CD4-positive, alpha-beta memory T cell (primary cell): ENCODE measurements around the gene NUP42. TPM values are rescaled to one million over a fixed set of nuclear protein-coding genes. Genes with fewer than 3 reads are reported as not detected.
A peak's percentile ranks its signal among the peaks of the same experiment; 100 is the strongest.
"Not testable (repeated sequence)": the region's sequence is repeated elsewhere in the genome, so short reads cannot be mapped to it uniquely, and the experiment has no call there.

Experiments
- CTCF ChIA-PET: fragments of 350-600 bp; sonication (Branson Sonifier 250); formaldehyde crosslinking; loops from one replicate; lab custom pipeline; 2021; ENCODE audit warnings: inconsistent platforms; ENCODE audit not compliant: partially characterized antibody; lab: Charles Lee
- POLR2A ChIA-PET: fragments of 350-600 bp; sonication (Branson Sonifier 250); formaldehyde crosslinking; loops from one replicate; lab custom pipeline; 2021; ENCODE audit not compliant: partially characterized antibody; lab: Charles Lee
- DNase-seq, 5 donors: peaks; one replicate each; pipeline versions ENCODE4 v3.0.0 to v3.0.0-alpha.2; 2020 to 2022; ENCODE audit warnings: mixed read lengths in 1 of 5
- H3K27ac ChIP-seq: one replicate; pipeline ENCODE4 v1.7.0; 2013; ENCODE audit warnings: low read depth, low read length
- H3K27me3 ChIP-seq: 2 replicates; pipeline ENCODE4 v1.7.0; 2013; ENCODE audit warnings: mild to moderate bottlenecking, low read length, moderate library complexity; ENCODE audit not compliant: insufficient read depth
- H3K36me3 ChIP-seq: 2 replicates; pipeline ENCODE4 v1.7.0; 2013; ENCODE audit warnings: mild to moderate bottlenecking, low read length, moderate library complexity; ENCODE audit not compliant: insufficient read depth
- H3K4me1 ChIP-seq: 2 replicates; pipeline ENCODE4 v1.7.0; 2013; ENCODE audit warnings: mild to moderate bottlenecking, low read length, moderate library complexity; ENCODE audit not compliant: insufficient read depth
- H3K4me3 ChIP-seq, 2 donors: one replicate each; pipeline ENCODE4 v1.7.0; 2013; ENCODE audit warnings: low read length in 2 of 2, mild to moderate bottlenecking in 1 of 2
- H3K9me3 ChIP-seq, 2 donors: one replicate each; pipeline ENCODE4 v1.7.0; 2013; ENCODE audit warnings: low read length in 2 of 2, control low read depth in 1 of 2; ENCODE audit not compliant: control insufficient read depth in 1 of 2
- H3K27ac Mint-ChIP-seq, 7 donors: one replicate each; pipeline ENCODE4 v1.8.0; 2020 to 2021; ENCODE audit warnings: mixed read lengths in 7 of 7, mild to moderate bottlenecking in 6 of 7, inconsistent platforms in 3 of 7, moderate library complexity in 3 of 7
- H3K27me3 Mint-ChIP-seq, 2 donors: one replicate each; pipeline ENCODE4 v1.8.0; 2020 to 2021; ENCODE audit warnings: mixed read lengths in 2 of 2
- H3K36me3 Mint-ChIP-seq, 2 donors: one replicate each; pipeline ENCODE4 v1.8.0; 2020 to 2021; ENCODE audit warnings: mixed read lengths in 2 of 2, inconsistent platforms in 1 of 2, mild to moderate bottlenecking in 1 of 2
- H3K4me1 Mint-ChIP-seq, 4 donors: one replicate each; pipeline ENCODE4 v1.8.0; 2020 to 2021; ENCODE audit warnings: mixed read lengths in 4 of 4, mild to moderate bottlenecking in 1 of 4
- H3K4me3 Mint-ChIP-seq, 8 donors: one replicate each; pipeline ENCODE4 v1.8.0; 2020 to 2021; ENCODE audit warnings: mixed read lengths in 8 of 8, mild to moderate bottlenecking in 7 of 8, moderate library complexity in 6 of 8, inconsistent platforms in 3 of 8
- H3K9me3 Mint-ChIP-seq, 8 donors: one replicate each; pipeline ENCODE4 v1.8.0; 2020 to 2021; ENCODE audit warnings: mixed read lengths in 8 of 8, mild to moderate bottlenecking in 5 of 8, inconsistent platforms in 3 of 8, moderate library complexity in 1 of 8
- intact Hi-C: fragments of 100-400 bp; cut with micrococcal nuclease; formaldehyde crosslinking; loops from one replicate; pipeline ENCODE4 v1.15.1; 2023
- polyA plus RNA-seq, 2 donors: library from polyadenylated mRNA; unstranded; fragments of 300-500 nt; fragmentation: Illumina TruSeq; gene quantifications; one replicate each; pipeline ENCODE4 v1.2.3, GENCODE V29; 2021
- total RNA-seq, 2 experiments: library from RNA; stranded (reverse); gene quantifications; one replicate each; pipeline ENCODE4 v1.2.3, GENCODE V29; 2021

Gene NUP42
- total and polyA plus RNA-seq, 4 experiments from 2014 or later: 33.3 to 40.8 (median 38.5) TPM

DNA sequence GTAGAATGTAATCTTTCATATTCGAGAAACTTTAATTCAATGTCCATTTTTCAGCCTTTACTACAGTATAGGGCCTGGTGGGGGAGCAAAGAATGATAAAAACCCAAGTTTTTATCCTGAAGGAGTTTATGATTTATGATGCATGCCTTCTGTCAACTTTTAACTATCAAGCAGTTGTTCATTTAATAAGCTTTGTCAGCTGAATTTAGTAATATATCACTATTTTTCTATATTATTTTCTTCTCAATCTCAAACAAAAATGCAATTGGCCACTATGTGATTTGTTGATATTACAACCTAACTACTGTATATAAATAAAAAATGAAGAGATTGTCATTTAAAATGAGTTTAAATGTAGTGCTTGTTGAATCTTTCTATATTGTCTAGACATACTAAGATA is 2.4 kb downstream of the NUP42 start:
- peaks cover 15% of the 10 kb centered on the region for H3K36me3 ChIP-seq
- no peaks in the 10 kb centered on the region for H3K27me3 ChIP-seq
- Mint-ChIP-seq H3K4me3 (peak overlapping the region in 5 of 8 donors; percentile 41 to 73 (median 60)), H3K36me3 (peaks cover 6 to 30% of the 10 kb centered on the region in 2 donors), H3K27ac (peak overlapping the region in 5 of 7 donors; percentile 6 to 96 (median 53)), H3K27me3 (no peaks in the 10 kb centered on the region), H3K9me3 (peaks cover 0 to 3% (median 0%) of the 10 kb centered on the region in 8 donors), H3K4me1 (peaks cover 26 to 48% (median 28%) of the 10 kb centered on the region in 4 donors)
- intact Hi-C loops: loop anchor here (5.0 kb wide), 1 partner anchor 348 kb away; the partner anchor contains the start of gene TRA2A
- peaks cover 38% of the 10 kb centered on the region for H3K4me1 ChIP-seq
- no peak overlapping the region for H3K27ac ChIP-seq
- no peaks in the 10 kb centered on the region for H3K9me3 ChIP-seq
- ChIA-PET POLR2A (interaction anchor here (1.4 kb wide), 1 partner anchor 78 kb away, joined by 3 read pairs; no protein-coding TSS in a partner anchor), CTCF (no interaction called here)
- no peak for DNase-seq
- no peak overlapping the region for H3K4me3 ChIP-seq

DNA sequence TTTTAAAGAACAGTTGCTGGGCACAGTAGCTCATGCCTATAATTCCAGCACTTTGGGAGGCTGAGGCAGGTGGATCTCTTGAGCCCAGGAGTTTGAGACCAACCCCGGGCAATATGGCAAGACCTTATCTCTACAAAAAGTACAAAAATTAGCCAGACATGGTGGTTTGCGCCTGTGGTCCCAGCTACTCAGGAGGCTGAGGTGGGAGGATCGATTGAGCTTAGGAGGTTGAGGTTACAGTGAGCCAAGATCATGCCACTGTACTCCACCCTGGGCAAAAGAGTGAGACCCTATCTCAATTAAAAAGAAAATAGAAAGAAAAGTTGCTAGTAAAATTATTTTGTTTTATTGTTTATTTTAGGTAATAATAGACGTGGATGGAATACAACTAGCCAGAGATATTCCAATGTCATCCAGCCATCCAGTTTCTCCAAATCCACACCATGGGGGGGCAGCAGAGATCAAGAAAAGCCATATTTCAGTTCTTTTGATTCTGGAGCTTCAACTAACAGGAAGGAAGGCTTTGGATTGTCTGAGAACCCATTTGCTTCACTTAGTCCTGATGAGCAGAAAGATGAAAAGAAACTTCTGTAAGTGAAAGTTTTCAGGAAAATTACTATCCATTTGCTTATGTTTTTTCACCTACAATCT is 3.0 kb downstream of the NUP42 start:
- Mint-ChIP-seq H3K4me3 (peak overlapping the region in 1 of 8 donors; percentile 73), H3K36me3 (peaks cover 6 to 33% of the 10 kb centered on the region in 2 donors), H3K4me1 (peaks cover 26 to 48% (median 28%) of the 10 kb centered on the region in 4 donors), H3K27me3 (no peaks in the 10 kb centered on the region), H3K9me3 (peaks cover 0 to 3% (median 0%) of the 10 kb centered on the region in 8 donors), H3K27ac (peak overlapping the region in 2 of 7 donors; percentile 43 to 96)
- DNase-seq: no peak
- POLR2A ChIA-PET: interaction anchor here (1.4 kb wide), 1 partner anchor 78 kb away, joined by 3 read pairs; no protein-coding TSS in a partner anchor
- CTCF ChIA-PET: interaction anchor here (0.9 kb wide), 1 partner anchor 89 kb away, joined by 3 read pairs; no protein-coding TSS in a partner anchor
- peaks cover 38% of the 10 kb centered on the region for H3K4me1 ChIP-seq
- no peaks in the 10 kb centered on the region for H3K27me3 ChIP-seq
- H3K27ac ChIP-seq: no peak overlapping the region
- no peak overlapping the region for H3K4me3 ChIP-seq
- H3K36me3 ChIP-seq: peaks cover 17% of the 10 kb centered on the region
- intact Hi-C loops: loop anchor here (5.0 kb wide), 1 partner anchor 347 kb away; the partner anchor contains the start of gene TRA2A
- no peaks in the 10 kb centered on the region for H3K9me3 ChIP-seq

DNA sequence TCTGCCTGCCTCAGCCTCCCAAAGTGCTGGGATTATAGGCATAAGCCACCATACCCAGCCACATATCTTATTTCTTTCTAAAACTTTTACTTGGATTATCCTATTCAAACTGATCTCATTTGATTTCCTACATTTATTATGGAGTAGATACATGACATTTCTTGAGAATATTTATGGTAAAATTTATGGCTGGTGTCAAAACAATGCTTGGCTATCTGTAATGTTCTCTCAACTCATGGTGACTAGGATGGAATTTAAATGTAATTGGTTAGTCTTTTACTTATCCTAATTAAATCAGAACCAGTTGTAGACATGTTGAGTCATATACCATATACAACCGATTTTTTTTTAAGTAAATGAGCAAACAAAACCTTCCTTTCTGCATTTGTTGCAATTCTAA is 4.1 kb downstream of the NUP42 start:
- no peaks in the 10 kb centered on the region for H3K27me3 Mint-ChIP-seq
- Histone ChIP-seq H3K9me3 (no peaks in the 10 kb centered on the region), H3K27me3 (no peaks in the 10 kb centered on the region), H3K4me3 (no peak overlapping the region), H3K36me3 (peaks cover 17% of the 10 kb centered on the region), H3K27ac (no peak overlapping the region), H3K4me1 (peaks cover 35% of the 10 kb centered on the region)
- POLR2A ChIA-PET: no interaction called here
- H3K9me3 Mint-ChIP-seq: peaks cover 0 to 3% (median 0%) of the 10 kb centered on the region in 8 donors
- no peak overlapping the region for H3K27ac Mint-ChIP-seq
- no peak overlapping the region for H3K4me3 Mint-ChIP-seq
- H3K36me3 Mint-ChIP-seq: peaks cover 10 to 40% of the 10 kb centered on the region in 2 donors
- DNase-seq: no peak
- CTCF ChIA-PET: no interaction called here
- intact Hi-C loops: no loop called here
- H3K4me1 Mint-ChIP-seq: peaks cover 23 to 48% (median 25%) of the 10 kb centered on the region in 4 donors

DNA sequence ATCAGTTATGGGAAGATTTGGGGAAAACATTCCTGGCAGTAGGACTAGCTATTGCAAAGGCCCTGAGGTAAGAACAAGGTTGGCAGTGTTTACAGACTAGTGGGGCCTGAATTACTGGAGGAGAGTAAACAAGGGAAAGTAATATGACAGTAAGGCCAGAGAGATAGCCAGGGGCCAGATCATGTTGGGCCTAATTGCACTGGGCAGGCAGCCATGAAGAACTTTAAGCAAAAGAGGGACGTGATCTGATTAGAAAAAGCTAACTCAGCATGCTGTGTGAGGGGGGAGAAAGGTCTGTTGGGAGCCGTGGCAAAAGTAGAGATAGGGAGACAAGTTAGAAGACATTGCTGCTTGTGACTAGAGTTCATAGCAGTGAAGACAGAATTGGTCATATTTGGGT is 9.2 kb downstream of the NUP42 start:
- Histone ChIP-seq H3K9me3 (no peaks in the 10 kb centered on the region), H3K4me1 (peaks cover 3% of the 10 kb centered on the region), H3K27me3 (no peaks in the 10 kb centered on the region), H3K27ac (no peak overlapping the region), H3K36me3 (peaks cover 20% of the 10 kb centered on the region), H3K4me3 (no peak overlapping the region)
- H3K27me3 Mint-ChIP-seq: no peaks in the 10 kb centered on the region
- peak overlapping the region in 1 of 7 donors; percentile 35 for H3K27ac Mint-ChIP-seq
- no peaks in the 10 kb centered on the region for H3K9me3 Mint-ChIP-seq
- ChIA-PET POLR2A (interaction anchor here (1.3 kb wide), 1 partner anchor 10 kb away, joined by 4 read pairs; the partner anchor contains the start of gene NUP42), CTCF (no interaction called here)
- peaks cover 3 to 9% (median 5%) of the 10 kb centered on the region in 4 donors for H3K4me1 Mint-ChIP-seq
- DNase-seq: no peak
- intact Hi-C loops: no loop called here
- peaks cover 26 to 46% of the 10 kb centered on the region in 2 donors for H3K36me3 Mint-ChIP-seq
- H3K4me3 Mint-ChIP-seq: no peak overlapping the region

DNA sequence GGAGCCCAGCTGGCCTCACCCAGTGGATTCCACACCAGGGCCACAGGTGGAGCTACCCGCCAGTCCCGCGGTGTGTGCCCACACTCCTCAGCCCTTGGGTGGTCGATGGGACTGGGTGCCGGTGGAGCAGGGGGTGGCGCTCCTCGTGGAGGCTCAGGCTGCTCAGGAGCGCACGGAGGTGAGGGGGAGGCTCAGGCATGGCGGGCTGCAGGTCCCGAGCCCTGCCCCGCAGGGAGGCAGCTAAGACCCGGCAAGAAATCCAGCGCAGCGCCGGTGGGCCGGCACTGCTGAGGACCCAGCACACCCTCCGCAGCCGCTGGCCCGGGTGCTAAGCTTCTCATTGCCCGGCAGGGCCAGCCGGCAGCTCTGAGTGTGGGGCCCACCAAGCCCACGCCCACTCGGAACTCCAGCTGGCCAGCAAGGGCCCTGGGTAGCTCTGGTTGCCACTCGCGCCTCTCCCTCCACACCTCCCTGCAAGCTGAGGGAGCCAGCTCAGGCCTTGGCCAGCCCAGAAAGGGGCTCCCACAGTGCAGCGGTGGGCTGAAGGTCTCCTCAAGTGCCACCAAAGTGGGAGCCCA is 11.9 kb downstream of the NUP42 start:
- peaks cover 19% of the 10 kb centered on the region for H3K36me3 ChIP-seq
- H3K27me3 ChIP-seq, H3K4me3 Mint-ChIP-seq, intact Hi-C loops, H3K27me3 Mint-ChIP-seq, H3K27ac ChIP-seq, H3K4me1 Mint-ChIP-seq, CTCF ChIA-PET, DNase-seq, H3K4me1 ChIP-seq, H3K27ac Mint-ChIP-seq, H3K4me3 ChIP-seq, H3K9me3 ChIP-seq, H3K9me3 Mint-ChIP-seq, POLR2A ChIA-PET: not testable (repeated sequence)
- peaks cover 34 to 47% of the 10 kb centered on the region in 2 donors for H3K36me3 Mint-ChIP-seq

DNA sequence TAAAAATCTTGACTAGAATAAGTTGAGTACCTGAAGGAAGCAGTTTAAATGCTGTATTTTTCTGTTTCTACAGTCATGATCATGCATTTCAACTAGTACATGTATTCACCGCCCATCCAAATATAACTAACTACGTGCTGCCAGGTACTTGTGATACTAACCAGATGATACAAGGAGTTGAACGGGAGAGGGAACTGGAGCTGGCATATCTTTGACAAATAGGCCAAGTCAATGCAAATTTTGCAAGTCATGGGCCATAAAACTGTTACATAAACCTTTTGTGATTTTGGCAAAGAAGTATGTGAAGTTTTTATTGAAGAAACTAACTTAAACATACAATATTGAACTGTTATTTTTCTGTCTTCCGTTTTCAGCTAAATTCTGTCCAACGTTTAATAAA is 14.5 kb downstream of the NUP42 start:
- H3K36me3 Mint-ChIP-seq: peaks cover 46 to 49% of the 10 kb centered on the region in 2 donors
- no peak for DNase-seq
- intact Hi-C loops: no loop called here
- ChIA-PET POLR2A (no interaction called here), CTCF (no interaction called here)
- Histone ChIP-seq H3K4me1 (no peaks in the 10 kb centered on the region), H3K36me3 (peaks cover 27% of the 10 kb centered on the region), H3K4me3 (no peak overlapping the region), H3K27me3 (no peaks in the 10 kb centered on the region), H3K27ac (no peak overlapping the region), H3K9me3 (no peaks in the 10 kb centered on the region)
- no peaks in the 10 kb centered on the region for H3K27me3 Mint-ChIP-seq
- H3K27ac Mint-ChIP-seq: no peak overlapping the region
- H3K4me3 Mint-ChIP-seq: no peak overlapping the region
- H3K9me3 Mint-ChIP-seq: no peaks in the 10 kb centered on the region
- peaks cover 0 to 2% (median 0%) of the 10 kb centered on the region in 4 donors for H3K4me1 Mint-ChIP-seq

DNA sequence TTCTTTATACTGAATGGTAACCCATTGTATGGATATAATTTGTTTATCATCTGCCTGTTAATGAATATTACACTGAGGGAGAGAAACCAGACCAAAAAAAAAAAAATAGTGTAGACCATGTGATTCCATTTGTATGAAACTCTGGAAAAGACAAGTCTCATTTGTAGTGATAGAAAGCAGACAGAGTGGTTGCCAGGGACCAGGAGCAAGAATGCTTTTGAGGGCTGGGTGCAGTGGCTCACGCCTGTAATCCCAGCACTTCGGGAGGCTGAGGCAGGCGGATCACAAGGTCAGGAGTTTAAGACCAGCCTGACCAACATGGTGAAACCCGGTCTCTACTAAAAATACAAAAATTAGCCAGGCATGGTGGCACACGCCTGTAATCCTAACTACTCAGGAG is 15.9 kb downstream of the NUP42 start:
- H3K9me3 Mint-ChIP-seq, H3K27me3 ChIP-seq, H3K27me3 Mint-ChIP-seq, H3K4me1 ChIP-seq, H3K4me3 Mint-ChIP-seq, intact Hi-C loops, H3K9me3 ChIP-seq, H3K27ac ChIP-seq, POLR2A ChIA-PET, H3K4me3 ChIP-seq, H3K4me1 Mint-ChIP-seq, DNase-seq, CTCF ChIA-PET: not testable (repeated sequence)
- Mint-ChIP-seq H3K27ac (peak overlapping the region in 1 of 7 donors; percentile 77), H3K36me3 (peaks cover 47 to 49% of the 10 kb centered on the region in 2 donors)
- H3K36me3 ChIP-seq: peaks cover 25% of the 10 kb centered on the region
